SK-N-MC (cell line): ENCODE results near the gene PPP1R1C.

Experiments
- EZH2 ChIP-seq: fragments of 200-600 bp; sonication (generic); IDR thresholded peaks from one replicate; pipeline ENCODE4 v1.6.1; 2017; ENCODE audit warnings: antibody characterized with exemption
- FOXP2 ChIP-seq: optimal IDR thresholded peaks from 2 replicates; pipeline ENCODE3; 2011; ENCODE audit warnings: mild to moderate bottlenecking, moderate library complexity; ENCODE audit not compliant: insufficient read depth; ENCODE audit errors: extremely low read length, control extremely low read depth
- POLR2AphosphoS5 ChIP-seq: IDR thresholded peaks from 2 replicates; pipeline ENCODE4 v1.6.1; 2012; ENCODE audit warnings: mild to moderate bottlenecking, low read depth, low read length, borderline replicate concordance

- no peak for TF ChIP-seq EZH2
- no peak for TF ChIP-seq POLR2AphosphoS5
- TF ChIP-seq FOXP2 = no peak
Measured at GRCh38 chr2:181954538-181954883, 31.1 kb upstream of the PPP1R1C start.
